B cell (primary cell): Measurements from ENCODE around the gene KIAA1217. TPM values are rescaled to one million over a fixed set of nuclear protein-coding genes. Genes with fewer than 3 reads are reported as not detected.

ENCODE experiments used
- ATAC-seq: fragments of 200-7000 bp; cut with Tn5 transposase; one replicate; pipeline ENCODE4 v1.10.0; 2021; ENCODE audit warnings: low read depth, mild to moderate bottlenecking, moderate number of reproducible peaks, moderate library complexity
- CTCF ChIA-PET: fragments of 350-600 bp; sonication (Branson Sonifier 250); formaldehyde crosslinking; loops from one replicate; lab custom pipeline; 2021; ENCODE audit warnings: antibody characterized with exemption, inconsistent platforms; lab: Charles Lee
- POLR2A ChIA-PET: fragments of 350-600 bp; sonication (Branson Sonifier 250); formaldehyde crosslinking; loops from one replicate; lab custom pipeline; 2021; ENCODE audit warnings: antibody characterized with exemption; lab: Charles Lee
- DNase-seq: peaks from one replicate; pipeline ENCODE4 v3.0.0; 2013
- H2AFZ ChIP-seq: 2 replicates; pipeline ENCODE4 v1.6.1; 2012; ENCODE audit warnings: mild to moderate bottlenecking, low read depth, low read length; ENCODE audit not compliant: insufficient read depth, poor library complexity, severe bottlenecking
- H3K27ac ChIP-seq, 2 donors: 1 replicate in 1 of 2; 2 replicates in 1 of 2; pipeline ENCODE4 v1.5.1; 2012 to 2013; ENCODE audit warnings: low read length in 2 of 2, mild to moderate bottlenecking in 2 of 2, moderate library complexity in 1 of 2
- H3K27me3 ChIP-seq, 4 experiments: fragments of 200-600 bp in 1 of 4; sonication (generic) in 1 of 4; replicated peaks in 1 of 4; 1 replicate in 2 of 4; 2 replicates in 2 of 4; pipeline versions ENCODE4 v1.6.1 to v1.7.0; 2013 to 2016; ENCODE audit warnings: low read length in 3 of 4, mild to moderate bottlenecking in 2 of 4, mixed read lengths in 1 of 4, moderate library complexity in 1 of 4; ENCODE audit not compliant: insufficient read depth in 4 of 4, control insufficient read depth in 3 of 4; ENCODE audit errors: control extremely low read depth in 1 of 4
- H3K36me3 ChIP-seq, 2 experiments: replicated peaks in 1 of 2; 1 replicate in 1 of 2; 2 replicates in 1 of 2; pipeline versions ENCODE4 v1.6.1 to v1.7.1; 2013; ENCODE audit warnings: low read length in 1 of 2; ENCODE audit not compliant: insufficient read depth in 2 of 2, control insufficient read depth in 1 of 2; ENCODE audit errors: control extremely low read depth in 1 of 2, extremely low read depth in 1 of 2
- H3K4me1 ChIP-seq, 2 donors: fragments of 200-600 bp in 1 of 2; sonication (generic) in 1 of 2; 1 replicate in 1 of 2; 2 replicates in 1 of 2; pipeline versions ENCODE4 v1.5.1 to v1.6.1; 2013 to 2017; ENCODE audit warnings: low read length in 2 of 2; ENCODE audit not compliant: control insufficient read depth in 2 of 2, insufficient read depth in 2 of 2
- H3K4me2 ChIP-seq: replicated peaks from 2 replicates; pipeline ENCODE3; 2012; ENCODE audit warnings: mild to moderate bottlenecking, low read depth, low read length; ENCODE audit not compliant: poor library complexity, severe bottlenecking
- H3K4me3 ChIP-seq, 5 experiments: fragments of 200-600 bp in 1 of 5; sonication (generic) in 1 of 5; 1 replicate in 3 of 5; 2 replicates in 2 of 5; pipeline versions ENCODE4 v1.5.1 to v1.7.0; 2011 to 2016; ENCODE audit warnings: low read length in 4 of 5, mild to moderate bottlenecking in 4 of 5, low read depth in 2 of 5, control low read depth in 1 of 5, moderate library complexity in 1 of 5; ENCODE audit not compliant: insufficient read depth in 1 of 5; ENCODE audit errors: control extremely low read depth in 1 of 5, extremely low read depth in 1 of 5
- H3K79me2 ChIP-seq: fragments of 200-600 bp; sonication (generic); one replicate; pipeline ENCODE4 v1.6.0; 2016; ENCODE audit warnings: low read length; ENCODE audit not compliant: control insufficient read depth, insufficient read depth
- H3K9ac ChIP-seq: fragments of 200-600 bp; sonication (generic); 2 replicates; pipeline ENCODE4 v1.6.1; 2017; ENCODE audit warnings: mild to moderate bottlenecking, low read length, moderate library complexity
- H3K9me3 ChIP-seq, 3 donors: one replicate each; pipeline versions ENCODE4 v1.6.1 to v1.7.1; 2013; ENCODE audit warnings: low read length in 2 of 3; ENCODE audit not compliant: control insufficient read depth in 2 of 3, insufficient read depth in 1 of 3; ENCODE audit errors: control extremely low read depth in 1 of 3
- H4K20me1 ChIP-seq: 2 replicates; pipeline ENCODE4 v1.6.0; 2012; ENCODE audit warnings: mild to moderate bottlenecking, low read length; ENCODE audit not compliant: insufficient read depth, control insufficient read depth, poor library complexity, severe bottlenecking
- H3K27ac Mint-ChIP-seq: one replicate; pipeline ENCODE4 v1.8.0; 2021; ENCODE audit warnings: mixed read lengths
- H3K27me3 Mint-ChIP-seq: one replicate; pipeline ENCODE4 v1.8.0; 2021; ENCODE audit warnings: mixed read lengths
- H3K4me1 Mint-ChIP-seq: one replicate; pipeline ENCODE4 v1.8.0; 2021; ENCODE audit warnings: mixed read lengths
- H3K4me3 Mint-ChIP-seq: one replicate; pipeline ENCODE4 v1.8.0; 2021; ENCODE audit warnings: mixed read lengths
- H3K9me3 Mint-ChIP-seq: one replicate; pipeline ENCODE4 v1.8.0; 2022; ENCODE audit warnings: mixed read lengths; ENCODE audit not compliant: insufficient read depth
- CTCF ChIP-seq: fragments of 200-600 bp; IDR thresholded peaks from one replicate; pipeline ENCODE4 v1.8.0; 2022; ENCODE audit warnings: antibody characterized with exemption, mild to moderate bottlenecking
- EZH2 ChIP-seq: IDR thresholded peaks from 2 replicates; pipeline ENCODE4 v1.6.1; 2012; ENCODE audit warnings: borderline replicate concordance, low read depth, mild to moderate bottlenecking, moderate library complexity, low read length; ENCODE audit not compliant: insufficient read depth, poor library complexity, severe bottlenecking
- WGBS: methylation state at CpG from one replicate; pipeline ENCODE4 v1.1.5; 2013; ENCODE audit warnings: missing lambda C conversion rate; ENCODE audit not compliant: insufficient coverage; 5-methylcytosine and 5-hydroxymethylcytosine counted together
- intact Hi-C: fragments of 100-400 bp; cut with micrococcal nuclease; formaldehyde crosslinking; loops from one replicate; pipeline ENCODE4 v1.10.0; 2022
- polyA plus RNA-seq: library from polyadenylated mRNA; depleted of rRNA; stranded (reverse); fragments of >200 nt; gene quantifications from 2 replicates; pipeline ENCODE4 v1.2.3, GENCODE V29; 2012
- total RNA-seq, 2 donors: library from RNA; stranded (reverse); fragments of 120-200 nt in 1 of 2; gene quantifications; 1 replicate in 1 of 2; 2 replicates in 1 of 2; pipeline versions ENCODE4 v1.2.3 to v1.2.4, GENCODE V29; 2013 to 2022

KIAA1217 gene
- total and polyA plus RNA-seq, 2 donors (not counting 1 experiment from before 2014, with no cell fraction given) = 0.67 TPM; not detected in 1

- Mint-ChIP-seq H3K27ac (no peak overlapping the region), H3K27me3 (peaks cover 14% of the 10 kb centered on the region), H3K9me3 (no peaks in the 10 kb centered on the region), H3K4me3 (no peak overlapping the region), H3K4me1 (no peaks in the 10 kb centered on the region)
- Histone ChIP-seq H3K79me2 (no peaks in the 10 kb centered on the region), H3K4me2 (no peak overlapping the region), H3K27me3 (no peaks in the 10 kb centered on the region), H3K36me3 (no peaks in the 10 kb centered on the region), H3K27ac (no peak overlapping the region), H4K20me1 (no peaks in the 10 kb centered on the region), H2AFZ (no peak overlapping the region), H3K9me3 (no peaks in the 10 kb centered on the region), H3K4me1 (no peaks in the 10 kb centered on the region), H3K9ac (no peak overlapping the region), H3K4me3 (no peak overlapping the region)
- ATAC-seq (no peak), DNase-seq (no peak)
- POLR2A ChIA-PET = no interaction called here
- CTCF ChIA-PET = no interaction called here
- 98% methylated on average over 5 of the region's 7 CpGs for WGBS
- TF ChIP-seq EZH2 = no peak
- TF ChIP-seq CTCF = no peak
- intact Hi-C loops = no loop called here
Observed at GRCh38 chr10:24235471-24235870, 26.5 kb downstream of the KIAA1217 start.

- Histone ChIP-seq H3K4me2 (no peak overlapping the region), H3K27me3 (no peaks in the 10 kb centered on the region), H2AFZ (no peak overlapping the region), H3K36me3 (no peaks in the 10 kb centered on the region), H4K20me1 (no peaks in the 10 kb centered on the region), H3K27ac (no peak overlapping the region), H3K4me3 (no peak overlapping the region), H3K79me2 (no peaks in the 10 kb centered on the region), H3K9ac (no peak overlapping the region), H3K4me1 (no peaks in the 10 kb centered on the region), H3K9me3 (no peaks in the 10 kb centered on the region)
- H3K4me1 Mint-ChIP-seq = no peaks in the 10 kb centered on the region
- ChIA-PET POLR2A (no interaction called here), CTCF (no interaction called here)
- no peak overlapping the region for H3K27ac Mint-ChIP-seq
- H3K9me3 Mint-ChIP-seq = no peaks in the 10 kb centered on the region
- no peak for DNase-seq
- intact Hi-C loops = no loop called here
- no peak for ATAC-seq
- H3K4me3 Mint-ChIP-seq = no peak overlapping the region
- WGBS = 58% methylated on average over 9 of the region's 9 CpGs
- H3K27me3 Mint-ChIP-seq = peaks cover 18% of the 10 kb centered on the region
- no peak for TF ChIP-seq EZH2
- no peak for TF ChIP-seq CTCF
Observed at GRCh38 chr10:24237801-24238395, 29.0 kb downstream of the KIAA1217 start.
